Neural cell (in vitro differentiated cells): ENCODE results near the gene FAAH.

Source experiments
- EP300 ChIP-seq: fragments of 450-650 bp; conservative IDR thresholded peaks from 2 replicates; pipeline ENCODE4 v1.6.1; 2014; ENCODE audit warnings: antibody characterized with exemption, mild to moderate bottlenecking, moderate library complexity; ENCODE audit not compliant: poor library complexity, severe bottlenecking
- EZH2 ChIP-seq: fragments of 200-600, 300-800 bp; shearing (Covaris generic), sonication (generic); IDR thresholded peaks from 2 replicates; pipeline ENCODE4 v1.6.1; 2014; ENCODE audit warnings: antibody characterized with exemption, low read length, borderline replicate concordance, mild to moderate bottlenecking; ENCODE audit not compliant: insufficient read depth, poor library complexity, severe bottlenecking
- MXI1 ChIP-seq: fragments of 450-650 bp; conservative IDR thresholded peaks from 2 replicates; pipeline ENCODE4 v1.6.1; 2014; ENCODE audit warnings: antibody characterized with exemption, mild to moderate bottlenecking; ENCODE audit not compliant: poor library complexity, severe bottlenecking
- POLR2AphosphoS5 ChIP-seq: IDR thresholded peaks from 2 replicates; pipeline ENCODE4 v1.6.1; 2012
- RAD21 ChIP-seq: fragments of 450-650 bp; conservative IDR thresholded peaks from 2 replicates; pipeline ENCODE4 v1.6.1; 2014; ENCODE audit warnings: antibody characterized with exemption, mild to moderate bottlenecking, moderate library complexity
- SMC3 ChIP-seq: fragments of 450-650 bp; conservative IDR thresholded peaks from 2 replicates; pipeline ENCODE4 v1.6.1; 2014; ENCODE audit warnings: antibody characterized with exemption, mild to moderate bottlenecking, moderate library complexity; ENCODE audit not compliant: poor library complexity
- TAF1 ChIP-seq: IDR thresholded peaks from 2 replicates; pipeline ENCODE4 v1.6.1; 2012; ENCODE audit warnings: low read depth
- TF ChIP-seq, protein P1 (sequence below): fragments of 450-650 bp; IDR thresholded peaks from 2 replicates; pipeline ENCODE4 v1.5.1; 2014; ENCODE audit warnings: antibody characterized with exemption, mild to moderate bottlenecking, moderate library complexity; ENCODE audit not compliant: poor library complexity, severe bottlenecking
- TF ChIP-seq, protein P2 (sequence below): IDR thresholded peaks from 2 replicates; pipeline ENCODE4 v1.6.1; 2012; ENCODE audit warnings: borderline replicate concordance

DNA sequence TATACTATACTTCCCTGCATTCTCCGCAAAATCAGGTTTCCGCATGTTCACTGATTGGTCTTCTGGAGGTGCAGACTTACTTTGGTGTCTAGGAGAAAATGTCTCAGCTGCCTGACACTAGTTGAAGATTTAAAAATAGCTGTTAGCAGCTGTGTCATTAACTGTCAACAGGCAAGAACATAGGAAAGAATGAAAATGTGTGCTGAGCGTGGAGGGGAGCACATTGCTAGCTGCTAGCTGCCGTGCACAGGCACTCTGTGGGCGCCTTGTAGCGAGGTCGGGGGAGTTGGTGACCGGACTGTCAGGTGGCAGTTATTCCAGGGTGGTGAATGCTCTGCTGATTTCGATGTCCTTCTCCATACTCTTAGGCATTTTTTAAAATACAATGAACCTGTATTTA, 5.2 kb downstream of the FAAH start:
- TF ChIP-seq RAD21 (no peak), POLR2AphosphoS5 (peak; percentile 65), SMC3 (peak; percentile 12), EZH2 (no peak), EP300 (peak; percentile 71), TAF1 (no peak), MXI1 (peak; percentile 78)
- TF ChIP-seq, protein P1, sequence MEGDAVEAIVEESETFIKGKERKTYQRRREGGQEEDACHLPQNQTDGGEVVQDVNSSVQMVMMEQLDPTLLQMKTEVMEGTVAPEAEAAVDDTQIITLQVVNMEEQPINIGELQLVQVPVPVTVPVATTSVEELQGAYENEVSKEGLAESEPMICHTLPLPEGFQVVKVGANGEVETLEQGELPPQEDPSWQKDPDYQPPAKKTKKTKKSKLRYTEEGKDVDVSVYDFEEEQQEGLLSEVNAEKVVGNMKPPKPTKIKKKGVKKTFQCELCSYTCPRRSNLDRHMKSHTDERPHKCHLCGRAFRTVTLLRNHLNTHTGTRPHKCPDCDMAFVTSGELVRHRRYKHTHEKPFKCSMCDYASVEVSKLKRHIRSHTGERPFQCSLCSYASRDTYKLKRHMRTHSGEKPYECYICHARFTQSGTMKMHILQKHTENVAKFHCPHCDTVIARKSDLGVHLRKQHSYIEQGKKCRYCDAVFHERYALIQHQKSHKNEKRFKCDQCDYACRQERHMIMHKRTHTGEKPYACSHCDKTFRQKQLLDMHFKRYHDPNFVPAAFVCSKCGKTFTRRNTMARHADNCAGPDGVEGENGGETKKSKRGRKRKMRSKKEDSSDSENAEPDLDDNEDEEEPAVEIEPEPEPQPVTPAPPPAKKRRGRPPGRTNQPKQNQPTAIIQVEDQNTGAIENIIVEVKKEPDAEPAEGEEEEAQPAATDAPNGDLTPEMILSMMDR, result no peak
- TF ChIP-seq, protein P2, sequence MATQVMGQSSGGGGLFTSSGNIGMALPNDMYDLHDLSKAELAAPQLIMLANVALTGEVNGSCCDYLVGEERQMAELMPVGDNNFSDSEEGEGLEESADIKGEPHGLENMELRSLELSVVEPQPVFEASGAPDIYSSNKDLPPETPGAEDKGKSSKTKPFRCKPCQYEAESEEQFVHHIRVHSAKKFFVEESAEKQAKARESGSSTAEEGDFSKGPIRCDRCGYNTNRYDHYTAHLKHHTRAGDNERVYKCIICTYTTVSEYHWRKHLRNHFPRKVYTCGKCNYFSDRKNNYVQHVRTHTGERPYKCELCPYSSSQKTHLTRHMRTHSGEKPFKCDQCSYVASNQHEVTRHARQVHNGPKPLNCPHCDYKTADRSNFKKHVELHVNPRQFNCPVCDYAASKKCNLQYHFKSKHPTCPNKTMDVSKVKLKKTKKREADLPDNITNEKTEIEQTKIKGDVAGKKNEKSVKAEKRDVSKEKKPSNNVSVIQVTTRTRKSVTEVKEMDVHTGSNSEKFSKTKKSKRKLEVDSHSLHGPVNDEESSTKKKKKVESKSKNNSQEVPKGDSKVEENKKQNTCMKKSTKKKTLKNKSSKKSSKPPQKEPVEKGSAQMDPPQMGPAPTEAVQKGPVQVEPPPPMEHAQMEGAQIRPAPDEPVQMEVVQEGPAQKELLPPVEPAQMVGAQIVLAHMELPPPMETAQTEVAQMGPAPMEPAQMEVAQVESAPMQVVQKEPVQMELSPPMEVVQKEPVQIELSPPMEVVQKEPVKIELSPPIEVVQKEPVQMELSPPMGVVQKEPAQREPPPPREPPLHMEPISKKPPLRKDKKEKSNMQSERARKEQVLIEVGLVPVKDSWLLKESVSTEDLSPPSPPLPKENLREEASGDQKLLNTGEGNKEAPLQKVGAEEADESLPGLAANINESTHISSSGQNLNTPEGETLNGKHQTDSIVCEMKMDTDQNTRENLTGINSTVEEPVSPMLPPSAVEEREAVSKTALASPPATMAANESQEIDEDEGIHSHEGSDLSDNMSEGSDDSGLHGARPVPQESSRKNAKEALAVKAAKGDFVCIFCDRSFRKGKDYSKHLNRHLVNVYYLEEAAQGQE, result peak; percentile 45
